SH-SY5Y (cell line): ENCODE data around the gene DPP8.

Source experiments
- GATA2 ChIP-seq: IDR thresholded peaks from 2 replicates; pipeline ENCODE4 v1.6.1; 2011; ENCODE audit warnings: mild to moderate bottlenecking, low read depth, low read length
- GATA3 ChIP-seq: IDR thresholded peaks from 2 replicates; pipeline ENCODE4 v1.6.1; 2011; ENCODE audit warnings: low read depth, mild to moderate bottlenecking, low read length, moderate library complexity

DNA sequence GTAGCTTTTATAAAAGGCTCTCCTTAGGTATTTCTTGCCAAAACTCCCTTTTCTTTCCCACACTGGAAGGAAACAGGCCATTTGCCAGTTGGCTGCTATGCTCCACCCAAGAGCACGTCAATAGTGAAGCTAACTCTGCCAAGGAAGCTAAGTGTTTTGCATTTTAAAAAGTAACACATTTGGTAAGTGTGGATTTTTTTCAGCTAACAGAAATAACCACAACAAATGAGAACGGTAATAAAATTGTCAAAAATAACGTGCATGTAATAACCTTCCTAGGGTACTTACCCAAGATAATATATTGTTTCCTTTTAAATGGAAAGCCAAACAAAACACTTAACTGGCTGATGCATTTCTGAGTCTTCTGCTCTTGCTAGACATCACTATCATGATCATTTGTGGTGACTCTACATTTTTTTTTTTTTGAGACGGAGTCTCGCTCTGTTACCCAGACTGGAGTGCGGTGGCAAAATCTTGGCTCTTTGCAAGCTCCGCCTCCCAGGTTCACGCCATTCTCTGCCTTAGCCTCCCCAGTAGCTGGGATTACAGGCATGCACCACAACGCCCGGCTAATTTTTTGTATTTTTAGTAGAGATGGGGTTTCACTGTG lies 4.6 kb downstream of the DPP8 start:
- TF ChIP-seq GATA3 (no peak), GATA2 (no peak)
